Adrenal gland (tissue), 5 donors: ENCODE results near the gene WEE1.

Experiments
- CTCF ChIP-seq, 6 experiments: fragments of 450-650 bp in 4 of 6; fragments of 200-600 bp in 2 of 6; sonication (generic) in 1 of 6; IDR thresholded peaks; 1 replicate in 5 of 6; 2 replicates in 1 of 6; pipeline versions ENCODE4 v1.5.1 to v1.8.0; 2016 to 2021; ENCODE audit warnings: antibody characterized with exemption in 6 of 6, mild to moderate bottlenecking in 2 of 6, moderate library complexity in 1 of 6
- POLR2A ChIP-seq, 2 donors: fragments of 450-650 bp; IDR thresholded peaks; one replicate each; pipeline ENCODE4 v1.6.1; 2017; ENCODE audit warnings: antibody characterized with exemption in 2 of 2, mild to moderate bottlenecking in 2 of 2, moderate library complexity in 1 of 2
- donor health status: DM: no; HTN: no; CAD: no.

GRCh38 chr11:9600644-9601036 lies 27.2 kb downstream of the WEE1 start:
- TF ChIP-seq CTCF (IDR thresholded peaks at IDR 0.05) = no peak
- TF ChIP-seq POLR2A (IDR thresholded peaks at IDR 0.05) = no peak
